ENCODE results near the gene TTLL11.
A peak's percentile ranks its signal among the peaks of the same experiment; 100 is the strongest.
"Not testable (repeated sequence)": the region's sequence is repeated elsewhere in the genome, so short reads cannot be mapped to it uniquely, and the experiment has no call there.

The TTLL11 gene

GRCh38 chr9:121996783-121997182 lies 96.3 kb downstream of the TTLL11 start:
- no peak for DNase-seq

DNA sequence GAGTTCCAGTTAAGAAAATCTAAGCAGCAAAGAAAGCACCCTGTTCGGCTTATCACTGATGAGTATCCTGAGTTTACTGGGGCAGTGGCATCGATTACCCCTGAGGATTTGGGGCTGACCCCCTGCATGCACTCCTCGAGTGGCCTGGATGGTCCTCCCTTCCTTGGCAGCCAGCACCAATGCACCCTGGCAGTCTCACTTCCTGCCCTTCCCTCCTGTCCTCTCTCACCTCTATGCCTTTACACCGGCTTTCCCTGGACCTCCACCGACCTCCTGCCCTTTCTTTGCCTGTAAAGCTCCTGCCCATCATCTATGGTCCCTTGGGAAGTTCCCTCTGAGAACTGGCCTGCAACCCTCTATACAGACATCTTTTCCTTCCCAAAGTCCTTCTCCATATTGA lies 97.1 kb downstream of the TTLL11 start:
- DNase-seq, result no peak

DNA sequence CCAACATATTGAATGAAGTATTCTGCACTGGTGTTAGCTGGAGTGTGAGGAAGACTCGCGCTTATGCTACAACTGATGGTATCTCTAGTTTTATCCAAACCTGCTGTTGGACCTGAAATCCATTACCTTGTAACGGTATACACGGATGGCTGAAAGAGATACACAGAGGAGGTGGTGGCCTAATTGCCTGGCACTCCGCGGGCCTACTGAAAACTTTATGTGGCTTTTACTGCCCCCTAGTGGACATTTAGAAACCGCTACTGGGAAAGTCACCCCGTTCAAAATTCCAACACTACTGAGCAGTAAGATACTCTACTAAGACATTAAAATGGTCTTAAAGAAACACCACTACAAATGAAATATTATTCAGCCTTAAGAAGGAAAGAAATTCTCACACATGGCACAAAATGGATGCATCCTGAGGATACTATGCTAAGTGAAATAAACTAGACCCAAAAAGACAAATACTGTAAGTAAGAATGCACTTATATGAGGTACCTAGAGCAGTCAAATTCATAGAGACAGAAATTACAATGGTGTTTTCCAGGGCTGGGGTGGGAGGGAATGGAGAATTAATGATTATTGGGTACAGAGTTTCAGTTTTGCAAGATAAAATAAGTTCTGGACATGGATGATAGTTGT lies 100.4 kb downstream of the TTLL11 start:
- peak; percentile 34 to 74 for DNase-seq

GRCh38 chr9:121991307-121991661 lies 101.8 kb downstream of the TTLL11 start:
- DNase-seq, result no peak

DNA sequence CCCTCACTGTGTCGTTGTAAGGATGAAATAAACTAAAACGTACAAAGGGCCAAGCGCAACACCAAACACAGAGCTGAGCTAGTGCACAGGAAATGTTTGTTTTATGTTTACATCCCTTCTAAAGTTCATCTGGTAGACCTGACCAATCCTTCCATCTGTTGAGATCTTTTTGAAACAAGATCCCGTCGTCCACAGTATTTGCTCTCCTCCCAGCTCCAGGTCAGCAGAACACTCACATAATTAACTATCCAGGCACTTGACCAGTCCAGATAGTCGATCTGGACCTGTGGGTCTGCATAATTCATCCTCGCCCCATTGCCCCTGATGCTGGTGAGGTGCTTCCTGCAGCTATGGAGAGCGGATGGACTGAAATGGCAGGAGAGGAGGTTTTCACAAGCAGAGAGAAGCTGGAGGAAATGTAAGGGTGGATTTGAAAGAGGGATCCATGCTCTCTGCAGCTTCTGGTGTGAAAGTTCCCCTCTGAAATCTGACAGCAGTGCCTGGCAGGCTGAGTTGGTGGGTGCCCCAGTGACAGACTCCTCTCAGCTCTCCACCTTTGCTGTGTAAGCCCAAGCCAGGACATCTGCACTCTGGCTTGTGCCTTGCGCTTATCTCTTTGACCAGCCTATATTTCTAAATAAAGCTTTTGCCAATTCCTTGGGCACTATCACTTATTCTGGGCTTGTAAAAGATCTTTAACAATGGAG lies 102.4 kb downstream of the TTLL11 start:
- DNase-seq, result no peak

GRCh38 chr9:121989010-121989409 lies 104.1 kb downstream of the TTLL11 start:
- no peak for DNase-seq

- no peak for DNase-seq
Observed at GRCh38 chr9:121987314-121987713, 105.8 kb downstream of the TTLL11 start.

DNA sequence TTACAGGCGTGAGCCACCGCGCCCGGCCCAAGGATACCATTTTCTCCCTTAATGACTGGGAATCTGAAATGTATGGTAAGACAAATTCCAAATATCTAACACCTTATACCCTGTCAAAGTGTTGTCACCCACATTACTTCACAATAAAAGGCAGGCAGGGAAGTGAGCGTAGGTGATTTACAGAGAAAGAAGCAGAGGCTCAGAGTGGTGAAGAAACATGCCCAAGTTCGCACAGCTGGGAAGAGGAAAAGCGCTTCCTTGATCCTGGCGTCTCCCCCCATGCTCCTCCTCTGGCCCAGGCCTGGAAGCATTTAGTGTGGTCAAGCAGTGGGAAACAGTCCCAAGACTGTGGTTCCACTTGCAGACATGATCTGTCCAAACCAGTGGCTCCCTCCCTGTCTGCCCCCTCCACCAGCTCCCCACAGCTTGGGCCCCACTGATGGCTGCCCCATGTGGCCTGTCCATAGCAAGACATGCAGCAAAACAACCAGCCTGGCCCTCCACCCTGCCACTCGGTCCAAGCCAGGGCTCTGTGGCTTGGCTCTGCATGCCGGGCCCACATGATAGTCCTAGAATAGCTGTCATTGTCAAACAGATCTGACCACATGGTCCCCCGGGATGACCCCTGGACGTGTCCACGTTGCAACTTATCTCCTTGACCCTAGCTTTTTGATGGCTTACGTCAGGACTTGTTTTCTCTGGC lies 107.2 kb downstream of the TTLL11 start:
- no peak for DNase-seq

GRCh38 chr9:121984726-121985402 lies 108.2 kb downstream of the TTLL11 start:
- no peak for DNase-seq

DNA sequence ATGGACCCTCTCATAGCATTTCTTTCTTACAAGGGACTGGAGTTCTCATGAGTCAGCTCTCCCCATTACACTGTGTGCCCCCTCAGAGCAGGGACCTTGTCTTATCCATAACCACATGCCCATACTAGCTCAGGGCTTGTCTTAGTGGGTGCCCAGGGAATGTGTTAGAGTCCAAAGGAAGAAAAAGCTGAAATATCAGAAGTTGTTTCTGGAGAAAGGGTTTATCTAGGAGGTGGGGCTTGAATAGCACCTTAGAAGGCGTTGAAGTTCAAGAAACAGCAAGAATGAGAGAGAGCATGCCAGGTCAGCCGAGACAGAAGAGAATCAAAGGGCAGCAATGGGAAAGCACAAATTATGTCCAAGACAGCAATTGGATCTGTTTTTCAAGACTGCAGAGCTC lies 109.4 kb downstream of the TTLL11 start:
- DNase-seq, result no peak

DNA sequence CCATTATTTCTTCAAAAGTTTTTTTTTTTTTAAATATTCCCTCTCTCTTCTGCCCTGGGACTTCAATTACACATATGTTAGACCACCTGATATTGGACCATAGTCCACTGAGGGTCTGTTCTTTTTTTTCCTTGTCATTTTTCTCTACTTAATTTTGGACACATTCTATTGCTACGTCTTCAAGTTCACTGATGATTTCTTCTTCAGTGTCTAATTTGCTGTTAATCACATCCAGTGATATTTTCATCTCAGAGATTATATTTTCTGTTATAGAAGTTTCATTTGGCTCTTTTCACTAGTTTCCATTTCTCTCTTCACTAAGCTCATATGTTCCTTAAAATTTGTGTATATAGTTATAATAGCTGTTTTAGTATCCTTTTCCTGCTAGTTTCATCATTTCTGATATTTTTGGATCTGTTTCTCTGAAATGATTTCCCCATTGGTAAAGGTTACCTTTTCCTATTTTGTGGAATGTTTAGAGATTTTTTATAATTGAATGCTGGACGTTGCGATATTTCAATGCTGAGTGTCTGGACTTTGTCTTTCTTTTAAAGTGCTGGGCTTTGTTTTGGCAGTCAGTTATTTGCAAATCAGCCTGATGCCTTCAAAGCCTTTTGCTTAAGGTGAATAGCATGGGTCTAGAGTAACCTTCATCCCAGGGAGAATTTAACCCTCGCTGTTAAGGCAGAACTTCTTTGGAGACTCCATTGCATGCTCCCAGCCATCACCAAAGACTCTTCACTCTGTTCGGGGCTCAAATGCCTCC lies 111.8 kb downstream of the TTLL11 start:
- DNase-seq, result no peak

GRCh38 chr9:121980665-121981064 lies 112.4 kb downstream of the TTLL11 start:
- DNase-seq, result not testable (repeated sequence)

DNA sequence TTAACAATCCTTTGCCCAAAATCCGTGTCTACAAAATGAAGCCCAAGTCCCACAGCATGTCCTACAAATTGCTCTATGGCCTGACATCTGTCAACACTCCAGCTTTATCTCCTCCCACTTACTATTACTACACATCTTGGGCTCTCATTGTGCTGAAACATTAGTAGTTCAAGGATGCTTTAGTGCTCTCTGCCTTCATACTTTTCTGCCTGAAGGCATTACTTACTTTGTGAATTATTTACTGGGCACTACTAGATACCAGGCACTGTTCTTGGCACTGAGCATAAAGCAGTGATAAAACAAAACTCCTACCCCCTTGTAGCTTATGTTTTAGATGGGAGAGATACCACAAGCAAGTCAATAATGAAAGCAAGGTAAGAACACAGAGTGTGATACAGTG lies 113.4 kb downstream of the TTLL11 start:
- DNase-seq, result no peak

DNA sequence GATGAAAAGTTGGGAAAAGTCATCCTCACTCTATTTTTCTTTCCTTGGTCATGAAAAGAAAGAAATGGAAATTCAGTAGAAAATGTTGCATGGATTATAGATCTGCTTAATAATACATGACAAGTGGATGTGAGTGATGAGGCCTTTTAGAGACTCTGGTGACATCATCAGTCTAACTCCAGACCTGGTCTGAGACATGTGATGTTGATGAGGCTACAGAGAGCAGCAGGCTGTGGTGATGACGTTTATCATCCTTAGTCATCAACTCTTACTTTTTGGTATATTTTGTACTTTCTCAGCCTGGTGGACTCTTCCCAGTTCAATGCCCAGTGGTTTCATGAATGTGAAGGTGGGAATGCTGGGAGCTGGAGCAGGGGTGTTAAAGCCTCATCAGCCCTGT lies 116.4 kb downstream of the TTLL11 start:
- DNase-seq, result no peak

DNA sequence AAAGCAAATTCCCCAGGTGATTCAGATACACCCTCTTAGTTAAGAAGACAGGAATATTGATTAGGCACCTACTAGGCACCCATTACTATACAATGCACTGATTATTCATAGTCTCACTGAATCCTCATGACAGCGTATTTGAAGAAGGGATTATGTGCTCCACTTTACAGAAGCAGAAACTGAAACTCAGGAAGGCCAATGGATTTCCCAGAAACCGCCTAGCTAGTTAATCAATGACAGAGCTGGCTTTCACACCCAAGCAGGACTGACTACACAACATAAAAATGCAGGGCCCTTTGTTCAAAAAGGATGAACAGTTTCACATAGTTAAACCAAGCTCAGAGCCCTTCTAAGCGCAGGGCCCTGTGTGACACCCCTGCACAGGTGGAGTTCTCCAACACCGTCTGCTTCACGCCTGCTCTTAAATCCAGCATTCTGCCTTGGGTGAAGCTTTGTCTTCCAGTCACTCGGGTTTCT lies 117.3 kb downstream of the TTLL11 start:
- no peak for DNase-seq

GRCh38 chr9:121974421-121974820 lies 118.7 kb downstream of the TTLL11 start:
- no peak for DNase-seq

DNA sequence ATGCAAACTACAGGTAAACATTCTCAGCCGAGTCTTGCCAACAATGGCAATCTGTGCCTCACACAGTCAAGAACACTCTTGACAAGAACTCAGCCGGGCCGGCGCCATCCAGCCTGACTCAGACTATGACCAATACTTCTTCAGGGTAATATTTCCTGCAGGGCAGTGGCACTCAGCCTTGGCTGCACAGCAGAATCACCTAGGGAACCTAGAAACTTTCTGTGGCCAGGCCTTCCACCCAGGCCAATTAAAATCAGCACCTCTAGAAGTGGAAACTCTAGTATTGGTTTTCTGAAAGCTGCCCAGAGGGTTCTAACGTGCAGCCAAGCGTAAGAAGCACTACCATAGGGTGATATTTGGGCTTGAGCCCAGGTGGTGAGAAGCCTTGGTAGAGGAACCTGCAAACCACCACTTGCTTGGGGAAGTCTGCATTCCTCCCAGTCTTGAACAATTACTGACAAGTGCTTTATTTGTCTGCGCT lies 120.6 kb downstream of the TTLL11 start:
- peak in 1 of 2 experiments; percentile 15 for DNase-seq

GRCh38 chr9:121968056-121968455 lies 125.1 kb downstream of the TTLL11 start:
- no peak for DNase-seq

DNA sequence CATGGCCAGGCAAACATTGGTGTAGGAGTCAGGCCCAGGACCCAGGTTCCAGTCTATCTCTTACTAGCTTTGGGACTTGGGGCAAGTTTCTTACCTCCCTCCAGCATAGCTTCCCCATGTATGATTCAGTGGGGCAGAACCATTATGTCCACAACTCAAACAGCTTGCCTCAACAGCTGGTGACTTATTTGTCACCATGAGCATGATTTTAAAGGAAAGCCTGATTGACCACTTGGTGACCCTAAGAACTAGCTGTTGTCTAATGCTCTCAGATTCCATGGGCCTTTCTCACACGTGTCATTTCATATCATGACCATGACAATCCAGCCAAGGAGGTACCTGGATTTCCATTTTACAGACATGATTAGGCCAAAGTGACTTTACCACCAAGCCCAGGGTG lies 126.4 kb downstream of the TTLL11 start:
- DNase-seq, result no peak

GRCh38 chr9:121963528-121963995 lies 129.5 kb downstream of the TTLL11 start:
- DNase-seq, result no peak

DNA sequence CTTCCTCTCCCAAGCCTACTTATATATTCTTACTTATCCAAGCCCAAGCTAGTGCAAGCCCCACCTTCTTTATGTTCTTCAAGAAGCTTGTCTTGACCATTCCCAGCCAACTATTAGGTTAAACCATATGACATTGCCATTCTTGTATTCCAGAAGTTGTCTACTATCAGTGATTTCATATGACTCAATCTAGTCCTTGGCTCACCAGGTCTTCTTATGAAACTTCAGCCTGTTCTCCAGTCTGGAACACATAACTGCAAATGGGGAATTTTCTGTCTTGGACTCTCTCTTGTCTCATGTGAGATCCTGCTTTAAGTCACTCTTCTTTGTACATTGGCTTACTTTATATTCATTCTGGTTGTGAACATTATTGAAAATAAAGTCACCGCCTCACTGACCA lies 130.7 kb downstream of the TTLL11 start:
- no peak for DNase-seq

- DNase-seq, result no peak
Observed at GRCh38 chr9:121960665-121961064, 132.4 kb downstream of the TTLL11 start.

Measured in SW 1271 (cell line).